WTC11 (cell line): Measurements from ENCODE around the gene IL17RC. TPM values are rescaled to one million over a fixed set of nuclear protein-coding genes. Genes with fewer than 3 reads are reported as not detected.

Experiments
- ATAC-seq: fragments of 200-7000 bp; cut with Tn5 transposase; 2 replicates; pipeline ENCODE4 v1.10.0; 2021; ENCODE audit warnings: mild to moderate bottlenecking, moderate library complexity
- CTCF ChIA-PET: fragments of 300-600 bp; sonication (Branson Sonifier 250); formaldehyde crosslinking; loops from one replicate; lab custom pipeline; 2021; ENCODE audit warnings: antibody characterized with exemption; lab: Charles Lee
- POLR2A ChIA-PET: fragments of 350-600 bp; sonication (Branson Sonifier 250); formaldehyde crosslinking; loops from one replicate; lab custom pipeline; 2021; ENCODE audit warnings: antibody characterized with exemption; lab: Charles Lee
- DNase-seq: peaks from one replicate; pipeline ENCODE4 v3.0.0; 2021; ENCODE audit warnings: low spot score
- H3K27ac Mint-ChIP-seq: 2 replicates; pipeline ENCODE4 v1.8.0; 2021; ENCODE audit warnings: mixed read lengths
- H3K27me3 Mint-ChIP-seq: 2 replicates; pipeline ENCODE4 v1.8.0; 2021; ENCODE audit warnings: low read depth, mild to moderate bottlenecking, moderate library complexity, mixed read lengths
- H3K36me3 Mint-ChIP-seq: 2 replicates; pipeline ENCODE4 v1.8.0; 2021; ENCODE audit warnings: mixed read lengths
- H3K4me1 Mint-ChIP-seq: 2 replicates; pipeline ENCODE4 v1.8.0; 2022; ENCODE audit warnings: mixed read lengths
- H3K4me3 Mint-ChIP-seq: 2 replicates; pipeline ENCODE4 v1.8.0; 2021; ENCODE audit warnings: mild to moderate bottlenecking, moderate library complexity, mixed read lengths
- H3K9me3 Mint-ChIP-seq: 2 replicates; pipeline ENCODE4 v1.8.0; 2021; ENCODE audit warnings: mixed read lengths
- ARID4B ChIP-seq: sonication (generic); formaldehyde crosslinking; IDR thresholded peaks from 2 replicates; pipeline ENCODE4 v1.8.0; 2023; ENCODE audit warnings: missing genetic modification reagents, mild to moderate bottlenecking, borderline replicate concordance
- CBFB ChIP-seq: sonication (generic); formaldehyde crosslinking; IDR thresholded peaks from 2 replicates; pipeline ENCODE4 v1.8.1; 2022; ENCODE audit warnings: mild to moderate bottlenecking, low read depth, missing genetic modification reagents
- GTF2I ChIP-seq: fragments of 250-450 bp; sonication (Bioruptor Pico); conservative IDR thresholded peaks from 2 replicates; pipeline ENCODE4 v1.4.0; 2021; ENCODE audit warnings: mild to moderate bottlenecking
- KAT7 ChIP-seq: sonication (generic); formaldehyde crosslinking; IDR thresholded peaks from 2 replicates; pipeline ENCODE4 v1.8.1; 2023; ENCODE audit warnings: missing genetic modification reagents, mild to moderate bottlenecking, borderline replicate concordance
- NFE2L1 ChIP-seq: sonication (generic); formaldehyde crosslinking; IDR thresholded peaks from 2 replicates; pipeline ENCODE4 v1.8.1; 2023; ENCODE audit warnings: missing genetic modification reagents
- OVOL2 ChIP-seq: fragments of 250-450 bp; sonication (Bioruptor Pico); IDR thresholded peaks from 2 replicates; pipeline ENCODE4 v1.9.0; 2021; ENCODE audit warnings: mild to moderate bottlenecking, borderline replicate concordance
- SMAD4 ChIP-seq: sonication (generic); formaldehyde crosslinking; IDR thresholded peaks from 2 replicates; pipeline ENCODE4 v1.8.0; 2022; ENCODE audit warnings: mild to moderate bottlenecking, missing genetic modification reagents
- ZNF281 ChIP-seq: sonication (generic); formaldehyde crosslinking; IDR thresholded peaks from 2 replicates; pipeline ENCODE4 v1.8.0; 2023; ENCODE audit warnings: mild to moderate bottlenecking, missing genetic modification reagents
- total RNA-seq: library from RNA; stranded (reverse); gene quantifications from 3 replicates; pipeline ENCODE4 v1.2.3, GENCODE V29; 2021
- TF ChIP-seq, protein P1 (sequence below): sonication (generic); formaldehyde crosslinking; conservative IDR thresholded peaks from 2 replicates; pipeline ENCODE4 v1.8.1; 2022; ENCODE audit warnings: mild to moderate bottlenecking, missing genetic modification reagents
- TF ChIP-seq, protein P2 (sequence below): sonication (generic); formaldehyde crosslinking; IDR thresholded peaks from 2 replicates; pipeline ENCODE4 v1.8.1; 2022; ENCODE audit warnings: missing genetic modification reagents, borderline replicate concordance
- TF ChIP-seq, protein P3 (sequence below): sonication (generic); formaldehyde crosslinking; IDR thresholded peaks from 2 replicates; pipeline ENCODE4 v1.8.1; 2022; ENCODE audit warnings: mild to moderate bottlenecking, moderate library complexity, missing genetic modification reagents
- TF ChIP-seq, protein P4 (sequence below): sonication (generic); formaldehyde crosslinking; IDR thresholded peaks from 2 replicates; pipeline ENCODE4 v1.8.1; 2023; ENCODE audit warnings: mild to moderate bottlenecking, missing genetic modification reagents
- TF ChIP-seq, protein P5 (sequence below): sonication (generic); formaldehyde crosslinking; IDR thresholded peaks from 2 replicates; pipeline ENCODE4 v1.8.1; 2023; ENCODE audit warnings: mild to moderate bottlenecking, moderate library complexity, missing genetic modification reagents
- TF ChIP-seq, protein P6 (sequence below): fragments of 250-450 bp; sonication (Bioruptor Pico); IDR thresholded peaks from 2 replicates; pipeline ENCODE4 v1.9.0; 2021; ENCODE audit warnings: mild to moderate bottlenecking, borderline replicate concordance

Gene IL17RC
- total RNA-seq, 1 experiment from 2014 or later, result 10.1 TPM

GRCh38 chr3:9914559-9915253 is 2.2 kb upstream of the IL17RC start:
- Mint-ChIP-seq H3K36me3 (no peaks in the 10 kb centered on the region), H3K27ac (no peak overlapping the region), H3K4me3 (peak overlapping the region; percentile 49), H3K9me3 (no peaks in the 10 kb centered on the region), H3K4me1 (peaks cover 18% of the 10 kb centered on the region), H3K27me3 (peaks cover 3% of the 10 kb centered on the region; the same call in 1 of the 2 replicates)
- CTCF ChIA-PET, result interaction anchor here (0.9 to 1.3 kb wide), 2 partner anchors 17 to 32 kb away, joined by 3 to 7 read pairs; no protein-coding TSS in a partner anchor
- ATAC-seq (peak; percentile 53), DNase-seq (no peak)
- POLR2A ChIA-PET, result interaction anchor here (3.0 kb wide), 1 partner anchor 19 kb away, joined by 16 read pairs; the partner anchor contains the start of gene CRELD1
- TF ChIP-seq, protein P1, sequence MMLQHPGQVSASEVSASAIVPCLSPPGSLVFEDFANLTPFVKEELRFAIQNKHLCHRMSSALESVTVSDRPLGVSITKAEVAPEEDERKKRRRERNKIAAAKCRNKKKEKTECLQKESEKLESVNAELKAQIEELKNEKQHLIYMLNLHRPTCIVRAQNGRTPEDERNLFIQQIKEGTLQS, result no peak
- TF ChIP-seq, protein P2, sequence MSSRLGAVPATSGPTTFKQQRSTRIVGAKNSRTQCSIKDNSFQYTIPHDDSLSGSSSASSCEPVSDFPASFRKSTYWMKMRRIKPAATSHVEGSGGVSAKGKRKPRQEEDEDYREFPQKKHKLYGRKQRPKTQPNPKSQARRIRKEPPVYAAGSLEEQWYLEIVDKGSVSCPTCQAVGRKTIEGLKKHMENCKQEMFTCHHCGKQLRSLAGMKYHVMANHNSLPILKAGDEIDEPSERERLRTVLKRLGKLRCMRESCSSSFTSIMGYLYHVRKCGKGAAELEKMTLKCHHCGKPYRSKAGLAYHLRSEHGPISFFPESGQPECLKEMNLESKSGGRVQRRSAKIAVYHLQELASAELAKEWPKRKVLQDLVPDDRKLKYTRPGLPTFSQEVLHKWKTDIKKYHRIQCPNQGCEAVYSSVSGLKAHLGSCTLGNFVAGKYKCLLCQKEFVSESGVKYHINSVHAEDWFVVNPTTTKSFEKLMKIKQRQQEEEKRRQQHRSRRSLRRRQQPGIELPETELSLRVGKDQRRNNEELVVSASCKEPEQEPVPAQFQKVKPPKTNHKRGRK (CRISPR knock-in tag), result no peak
- TF ChIP-seq, protein P3, sequence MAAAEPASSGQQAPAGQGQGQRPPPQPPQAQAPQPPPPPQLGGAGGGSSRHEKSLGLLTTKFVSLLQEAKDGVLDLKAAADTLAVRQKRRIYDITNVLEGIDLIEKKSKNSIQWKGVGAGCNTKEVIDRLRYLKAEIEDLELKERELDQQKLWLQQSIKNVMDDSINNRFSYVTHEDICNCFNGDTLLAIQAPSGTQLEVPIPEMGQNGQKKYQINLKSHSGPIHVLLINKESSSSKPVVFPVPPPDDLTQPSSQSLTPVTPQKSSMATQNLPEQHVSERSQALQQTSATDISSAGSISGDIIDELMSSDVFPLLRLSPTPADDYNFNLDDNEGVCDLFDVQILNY (CRISPR knock-in tag), result no peak
- TF ChIP-seq ARID4B (CRISPR knock-in tag), result no peak
- 0 out of 2 replicates have a peak, but pooled peaks have one; percentile 10 for TF ChIP-seq SMAD4 (CRISPR knock-in tag)
- no peak for TF ChIP-seq NFE2L1 (CRISPR knock-in tag)
- TF ChIP-seq, protein P4, sequence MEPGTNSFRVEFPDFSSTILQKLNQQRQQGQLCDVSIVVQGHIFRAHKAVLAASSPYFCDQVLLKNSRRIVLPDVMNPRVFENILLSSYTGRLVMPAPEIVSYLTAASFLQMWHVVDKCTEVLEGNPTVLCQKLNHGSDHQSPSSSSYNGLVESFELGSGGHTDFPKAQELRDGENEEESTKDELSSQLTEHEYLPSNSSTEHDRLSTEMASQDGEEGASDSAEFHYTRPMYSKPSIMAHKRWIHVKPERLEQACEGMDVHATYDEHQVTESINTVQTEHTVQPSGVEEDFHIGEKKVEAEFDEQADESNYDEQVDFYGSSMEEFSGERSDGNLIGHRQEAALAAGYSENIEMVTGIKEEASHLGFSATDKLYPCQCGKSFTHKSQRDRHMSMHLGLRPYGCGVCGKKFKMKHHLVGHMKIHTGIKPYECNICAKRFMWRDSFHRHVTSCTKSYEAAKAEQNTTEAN, result no peak
- TF ChIP-seq ZNF281, result 0 out of 2 replicates have a peak, but pooled peaks have one; percentile 35
- no peak for TF ChIP-seq GTF2I
- TF ChIP-seq, protein P5, sequence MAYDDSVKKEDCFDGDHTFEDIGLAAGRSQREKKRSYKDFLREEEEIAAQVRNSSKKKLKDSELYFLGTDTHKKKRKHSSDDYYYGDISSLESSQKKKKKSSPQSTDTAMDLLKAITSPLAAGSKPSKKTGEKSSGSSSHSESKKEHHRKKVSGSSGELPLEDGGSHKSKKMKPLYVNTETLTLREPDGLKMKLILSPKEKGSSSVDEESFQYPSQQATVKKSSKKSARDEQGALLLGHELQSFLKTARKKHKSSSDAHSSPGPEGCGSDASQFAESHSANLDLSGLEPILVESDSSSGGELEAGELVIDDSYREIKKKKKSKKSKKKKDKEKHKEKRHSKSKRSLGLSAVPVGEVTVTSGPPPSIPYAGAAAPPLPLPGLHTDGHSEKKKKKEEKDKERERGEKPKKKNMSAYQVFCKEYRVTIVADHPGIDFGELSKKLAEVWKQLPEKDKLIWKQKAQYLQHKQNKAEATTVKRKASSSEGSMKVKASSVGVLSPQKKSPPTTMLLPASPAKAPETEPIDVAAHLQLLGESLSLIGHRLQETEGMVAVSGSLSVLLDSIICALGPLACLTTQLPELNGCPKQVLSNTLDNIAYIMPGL (CRISPR knock-in tag), result no peak
- TF ChIP-seq, protein P6, sequence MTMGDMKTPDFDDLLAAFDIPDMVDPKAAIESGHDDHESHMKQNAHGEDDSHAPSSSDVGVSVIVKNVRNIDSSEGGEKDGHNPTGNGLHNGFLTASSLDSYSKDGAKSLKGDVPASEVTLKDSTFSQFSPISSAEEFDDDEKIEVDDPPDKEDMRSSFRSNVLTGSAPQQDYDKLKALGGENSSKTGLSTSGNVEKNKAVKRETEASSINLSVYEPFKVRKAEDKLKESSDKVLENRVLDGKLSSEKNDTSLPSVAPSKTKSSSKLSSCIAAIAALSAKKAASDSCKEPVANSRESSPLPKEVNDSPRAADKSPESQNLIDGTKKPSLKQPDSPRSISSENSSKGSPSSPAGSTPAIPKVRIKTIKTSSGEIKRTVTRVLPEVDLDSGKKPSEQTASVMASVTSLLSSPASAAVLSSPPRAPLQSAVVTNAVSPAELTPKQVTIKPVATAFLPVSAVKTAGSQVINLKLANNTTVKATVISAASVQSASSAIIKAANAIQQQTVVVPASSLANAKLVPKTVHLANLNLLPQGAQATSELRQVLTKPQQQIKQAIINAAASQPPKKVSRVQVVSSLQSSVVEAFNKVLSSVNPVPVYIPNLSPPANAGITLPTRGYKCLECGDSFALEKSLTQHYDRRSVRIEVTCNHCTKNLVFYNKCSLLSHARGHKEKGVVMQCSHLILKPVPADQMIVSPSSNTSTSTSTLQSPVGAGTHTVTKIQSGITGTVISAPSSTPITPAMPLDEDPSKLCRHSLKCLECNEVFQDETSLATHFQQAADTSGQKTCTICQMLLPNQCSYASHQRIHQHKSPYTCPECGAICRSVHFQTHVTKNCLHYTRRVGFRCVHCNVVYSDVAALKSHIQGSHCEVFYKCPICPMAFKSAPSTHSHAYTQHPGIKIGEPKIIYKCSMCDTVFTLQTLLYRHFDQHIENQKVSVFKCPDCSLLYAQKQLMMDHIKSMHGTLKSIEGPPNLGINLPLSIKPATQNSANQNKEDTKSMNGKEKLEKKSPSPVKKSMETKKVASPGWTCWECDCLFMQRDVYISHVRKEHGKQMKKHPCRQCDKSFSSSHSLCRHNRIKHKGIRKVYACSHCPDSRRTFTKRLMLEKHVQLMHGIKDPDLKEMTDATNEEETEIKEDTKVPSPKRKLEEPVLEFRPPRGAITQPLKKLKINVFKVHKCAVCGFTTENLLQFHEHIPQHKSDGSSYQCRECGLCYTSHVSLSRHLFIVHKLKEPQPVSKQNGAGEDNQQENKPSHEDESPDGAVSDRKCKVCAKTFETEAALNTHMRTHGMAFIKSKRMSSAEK (CRISPR knock-in tag), result no peak
- TF ChIP-seq KAT7 (CRISPR knock-in tag), result no peak
- TF ChIP-seq CBFB (CRISPR knock-in tag), result no peak
- TF ChIP-seq OVOL2, result no peak
